H4 (cell line): ENCODE results near the gene INHBC. TPM values are rescaled to one million over a fixed set of nuclear protein-coding genes. Genes with fewer than 3 reads are reported as not detected.

ENCODE experiments used
- DNase-seq: peaks from one replicate; pipeline ENCODE4 v3.0.0-alpha.2; 2015; ENCODE audit warnings: low spot score
- total RNA-seq: library from RNA; depleted of rRNA; stranded (reverse); fragments of >200 nt; shearing (Covaris generic); gene quantifications from 2 replicates; pipeline ENCODE4 v1.2.3, GENCODE V29; 2014

INHBC gene
- total RNA-seq, 1 experiment from 2014 or later: not detected

DNA sequence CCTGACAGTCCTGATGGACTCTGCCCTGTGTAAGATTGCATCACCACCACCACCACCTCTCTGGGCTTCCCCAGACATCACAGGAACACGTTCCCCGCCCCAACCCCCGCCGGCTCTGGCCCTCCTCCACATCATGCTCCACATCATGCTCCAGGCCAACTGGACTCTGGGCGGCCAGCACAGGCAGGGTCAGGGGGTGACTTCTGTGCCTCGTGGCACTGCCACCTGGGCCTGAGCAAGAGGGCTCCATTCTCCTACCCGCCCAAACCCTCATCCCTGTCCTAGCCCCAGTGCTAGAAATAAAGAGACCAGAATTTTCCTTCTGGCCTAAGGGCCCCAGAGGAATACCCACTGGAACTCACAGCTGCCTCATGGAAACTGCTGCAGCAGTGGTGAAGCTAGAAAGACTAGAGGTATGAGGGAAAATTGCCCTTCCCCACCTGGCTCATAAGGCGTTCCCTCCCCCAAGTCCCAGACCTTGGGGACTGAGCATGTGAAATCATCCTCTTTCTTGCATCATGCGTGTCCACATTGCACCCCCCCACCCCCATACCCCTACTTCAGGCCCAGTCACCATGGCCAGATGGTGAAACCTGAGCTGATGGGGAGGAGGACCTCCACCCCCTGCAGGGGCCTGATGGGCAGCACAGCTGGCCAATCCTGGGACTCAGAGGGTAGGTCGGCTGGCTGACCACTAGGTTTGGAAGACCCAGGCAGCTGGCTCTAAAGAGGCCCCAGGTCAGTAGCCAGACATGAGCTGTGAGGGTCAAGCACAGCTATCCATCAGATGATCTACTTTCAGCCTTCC, 20.2 kb downstream of the INHBC start, which contains the start of gene INHBE:
Gene INHBE (plus strand): TSS at position 742 of the 808 bp plus-strand sequence. CDS start 230 bp downstream, outside the sequence.
- DNase-seq: peak; percentile 89

DNA sequence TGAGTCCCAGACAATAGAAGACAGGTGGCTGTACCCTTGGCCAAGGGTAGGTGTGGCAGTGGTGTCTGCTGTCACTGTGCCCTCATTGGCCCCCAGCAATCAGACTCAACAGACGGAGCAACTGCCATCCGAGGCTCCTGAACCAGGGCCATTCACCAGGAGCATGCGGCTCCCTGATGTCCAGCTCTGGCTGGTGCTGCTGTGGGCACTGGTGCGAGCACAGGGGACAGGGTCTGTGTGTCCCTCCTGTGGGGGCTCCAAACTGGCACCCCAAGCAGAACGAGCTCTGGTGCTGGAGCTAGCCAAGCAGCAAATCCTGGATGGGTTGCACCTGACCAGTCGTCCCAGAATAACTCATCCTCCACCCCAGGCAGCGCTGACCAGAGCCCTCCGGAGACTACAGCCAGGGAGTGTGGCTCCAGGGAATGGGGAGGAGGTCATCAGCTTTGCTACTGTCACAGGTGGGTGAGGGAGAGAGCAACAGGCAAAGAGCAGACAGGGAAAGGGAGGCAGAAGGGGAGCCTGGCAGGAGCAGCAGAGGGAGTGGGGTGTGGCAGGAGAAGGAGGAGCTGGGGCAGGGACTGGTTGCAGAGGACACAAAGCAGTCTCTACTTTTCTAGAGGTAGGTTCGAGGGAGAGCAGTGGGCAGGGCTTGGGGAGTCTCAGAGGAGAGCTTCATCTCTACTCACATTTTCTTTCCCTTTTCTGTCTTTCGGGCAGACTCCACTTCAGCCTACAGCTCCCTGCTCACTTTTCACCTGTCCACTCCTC, 21.0 kb downstream of the INHBC start:
- no peak for DNase-seq

DNA sequence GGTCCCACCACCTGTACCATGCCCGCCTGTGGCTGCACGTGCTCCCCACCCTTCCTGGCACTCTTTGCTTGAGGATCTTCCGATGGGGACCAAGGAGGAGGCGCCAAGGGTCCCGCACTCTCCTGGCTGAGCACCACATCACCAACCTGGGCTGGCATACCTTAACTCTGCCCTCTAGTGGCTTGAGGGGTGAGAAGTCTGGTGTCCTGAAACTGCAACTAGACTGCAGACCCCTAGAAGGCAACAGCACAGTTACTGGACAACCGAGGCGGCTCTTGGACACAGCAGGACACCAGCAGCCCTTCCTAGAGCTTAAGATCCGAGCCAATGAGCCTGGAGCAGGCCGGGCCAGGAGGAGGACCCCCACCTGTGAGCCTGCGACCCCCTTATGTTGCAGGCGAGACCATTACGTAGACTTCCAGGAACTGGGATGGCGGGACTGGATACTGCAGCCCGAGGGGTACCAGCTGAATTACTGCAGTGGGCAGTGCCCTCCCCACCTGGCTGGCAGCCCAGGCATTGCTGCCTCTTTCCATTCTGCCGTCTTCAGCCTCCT, 21.6 kb downstream of the INHBC start:
- DNase-seq: peak; percentile 77

DNA sequence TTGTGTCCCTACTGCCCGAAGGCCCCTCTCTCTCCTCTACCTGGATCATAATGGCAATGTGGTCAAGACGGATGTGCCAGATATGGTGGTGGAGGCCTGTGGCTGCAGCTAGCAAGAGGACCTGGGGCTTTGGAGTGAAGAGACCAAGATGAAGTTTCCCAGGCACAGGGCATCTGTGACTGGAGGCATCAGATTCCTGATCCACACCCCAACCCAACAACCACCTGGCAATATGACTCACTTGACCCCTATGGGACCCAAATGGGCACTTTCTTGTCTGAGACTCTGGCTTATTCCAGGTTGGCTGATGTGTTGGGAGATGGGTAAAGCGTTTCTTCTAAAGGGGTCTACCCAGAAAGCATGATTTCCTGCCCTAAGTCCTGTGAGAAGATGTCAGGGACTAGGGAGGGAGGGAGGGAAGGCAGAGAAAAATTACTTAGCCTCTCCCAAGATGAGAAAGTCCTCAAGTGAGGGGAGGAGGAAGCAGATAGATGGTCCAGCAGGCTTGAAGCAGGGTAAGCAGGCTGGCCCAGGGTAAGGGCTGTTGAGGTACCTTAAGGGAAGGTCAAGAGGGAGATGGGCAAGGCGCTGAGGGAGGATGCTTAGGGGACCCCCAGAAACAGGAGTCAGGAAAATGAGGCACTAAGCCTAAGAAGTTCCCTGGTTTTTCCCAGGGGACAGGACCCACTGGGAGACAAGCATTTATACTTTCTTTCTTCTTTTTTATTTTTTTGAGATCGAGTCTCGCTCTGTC, 22.3 kb downstream of the INHBC start:
- no peak for DNase-seq

GRCh38 chr12:57458665-57459054, 24.1 kb downstream of the INHBC start:
- no peak for DNase-seq

- DNase-seq: peak; percentile 97
These were observed 24.6 kb downstream of the INHBC start for GRCh38 chr12:57459055-57459749.

DNA sequence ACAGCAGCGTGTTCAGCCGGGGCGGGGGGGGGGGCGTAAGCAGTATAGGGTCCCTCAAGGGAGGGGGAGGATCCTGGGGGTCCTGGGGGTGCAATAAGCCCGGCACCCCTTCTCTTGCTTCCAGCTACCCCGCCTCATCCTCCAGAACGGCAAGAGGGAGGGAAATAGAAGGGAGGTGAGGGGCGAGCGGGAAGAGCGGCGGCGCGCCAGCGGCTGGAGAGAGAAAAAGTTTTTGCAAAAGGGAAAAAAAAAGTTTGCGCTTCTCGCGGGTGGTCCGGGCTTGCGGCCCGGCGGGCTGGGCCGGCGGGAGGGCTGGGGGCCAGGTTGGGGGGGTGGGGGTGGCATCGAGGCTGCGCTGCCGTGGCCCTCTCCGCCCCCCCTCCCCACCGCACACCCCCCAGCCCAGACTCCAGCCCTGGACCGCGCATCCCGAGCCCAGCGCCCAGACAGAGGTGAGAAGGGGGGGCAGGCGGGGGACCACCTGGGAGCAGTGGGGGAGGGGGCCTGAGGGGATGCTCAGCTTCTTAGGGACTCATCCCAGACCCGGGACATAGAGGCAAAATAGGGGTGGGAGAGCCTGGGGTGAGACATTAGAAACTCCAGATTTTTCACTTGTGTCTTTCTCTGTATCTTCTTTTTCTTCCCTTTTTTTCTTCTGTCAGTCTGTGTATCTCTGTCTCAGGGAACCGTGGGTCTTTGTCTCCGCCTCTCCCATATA, 25.3 kb downstream of the INHBC start, which contains the start of gene GLI1:
Gene GLI1 (plus strand): TSS at position 36 of the 718 bp plus-strand sequence. CDS start 3,907 bp downstream, outside the sequence.
- no peak for DNase-seq

DNA sequence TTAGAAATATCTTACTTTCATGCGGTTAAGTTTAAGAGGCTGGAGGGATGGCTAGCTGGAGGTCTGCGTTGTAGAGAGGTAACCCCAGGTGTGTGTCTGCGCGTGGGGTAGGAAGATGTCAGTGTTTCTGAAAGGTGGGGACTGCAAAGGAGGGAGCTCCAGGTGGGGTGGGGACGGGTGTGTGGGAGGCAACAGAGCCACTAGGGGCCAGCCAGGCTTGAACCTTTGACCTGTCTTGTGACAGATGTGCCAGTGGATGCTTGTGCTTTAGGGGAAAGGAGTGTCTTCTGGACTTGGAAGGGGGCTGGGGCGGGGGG, 25.8 kb downstream of the INHBC start:
- DNase-seq: no peak

DNA sequence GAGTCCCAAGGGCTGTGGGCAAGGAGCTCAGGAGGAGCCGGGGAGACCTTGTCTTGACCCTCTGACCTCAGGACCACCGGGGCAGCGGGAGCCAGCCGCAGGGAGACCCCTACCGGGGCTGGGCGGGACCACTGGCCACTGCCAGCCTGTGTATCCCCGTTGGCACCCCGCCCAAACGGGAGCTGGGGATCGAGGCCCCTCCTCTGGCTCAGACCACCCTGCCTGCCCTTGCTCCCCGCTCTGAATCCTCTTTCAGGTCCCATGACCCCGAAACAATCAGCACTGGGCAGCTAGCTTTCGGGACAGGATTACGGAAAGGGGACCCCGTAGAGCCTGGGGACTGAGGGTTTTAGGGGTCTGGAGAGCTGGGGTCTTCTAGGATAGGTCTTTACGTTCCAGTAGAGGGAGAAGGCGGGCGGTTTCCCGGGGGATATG, 26.3 kb downstream of the INHBC start:
- DNase-seq: no peak

DNA sequence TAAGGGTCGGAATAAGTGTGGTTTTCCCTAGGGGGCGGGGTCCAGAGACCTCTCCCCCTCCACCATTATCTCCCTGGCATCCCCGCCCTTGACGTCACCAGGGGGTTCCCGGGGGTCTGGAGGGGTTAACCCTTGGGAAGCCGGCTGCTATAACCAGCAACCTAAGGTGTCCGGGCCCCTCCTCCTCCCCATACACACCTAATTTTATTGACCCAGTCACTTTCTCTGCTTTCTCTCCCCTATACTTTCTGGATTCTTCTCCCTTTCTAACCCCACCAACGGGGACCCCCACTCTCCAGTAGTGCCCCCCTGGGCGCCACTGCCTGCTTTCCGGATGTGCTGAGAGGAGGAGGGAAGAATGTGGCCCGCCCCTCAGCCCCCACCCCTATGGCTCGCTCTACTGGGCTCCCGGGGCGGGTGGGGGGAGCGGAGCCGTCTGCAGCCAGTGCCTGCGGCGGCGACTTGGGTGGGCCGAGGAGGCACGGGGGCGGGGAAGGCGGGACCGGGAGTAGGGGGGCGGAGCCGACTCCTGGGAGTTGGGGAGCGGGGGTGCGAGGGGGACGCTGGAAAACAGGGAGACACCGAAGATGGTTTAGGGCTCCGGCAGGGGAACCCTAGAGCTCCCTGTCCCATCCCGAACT, 26.8 kb downstream of the INHBC start:
- peak; percentile 72 for DNase-seq

GRCh38 chr12:57461917-57462250, 27.3 kb downstream of the INHBC start:
- peak; percentile 48 for DNase-seq

- DNase-seq: peak; percentile 91
These were observed 27.8 kb downstream of the INHBC start for GRCh38 chr12:57462251-57462911.

DNA sequence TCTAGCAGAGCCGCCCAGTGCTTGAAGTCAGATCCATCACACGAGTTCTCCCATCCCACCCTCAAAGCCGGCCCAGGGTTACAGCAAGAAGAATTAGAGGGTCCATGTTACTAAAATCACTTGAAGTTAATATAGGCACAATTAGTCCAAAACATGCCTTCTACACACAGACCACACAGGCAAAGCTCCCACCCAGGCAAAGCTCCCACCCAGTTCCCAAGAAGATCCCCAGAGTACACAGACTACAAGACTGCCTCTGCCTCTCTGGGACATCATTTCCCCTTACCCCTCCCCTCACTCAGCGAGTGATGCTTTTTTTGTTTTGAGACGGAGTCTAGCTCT, 28.3 kb downstream of the INHBC start:
- no peak for DNase-seq

- DNase-seq: no peak
These were observed 30.0 kb downstream of the INHBC start for GRCh38 chr12:57464569-57464968.

- DNase-seq: no peak
These were observed 30.6 kb downstream of the INHBC start for GRCh38 chr12:57465030-57465746.

GRCh38 chr12:57465747-57466505, 31.3 kb downstream of the INHBC start:
- no peak for DNase-seq

- no peak for DNase-seq
These were observed 32.8 kb downstream of the INHBC start for GRCh38 chr12:57467212-57467874.

DNA sequence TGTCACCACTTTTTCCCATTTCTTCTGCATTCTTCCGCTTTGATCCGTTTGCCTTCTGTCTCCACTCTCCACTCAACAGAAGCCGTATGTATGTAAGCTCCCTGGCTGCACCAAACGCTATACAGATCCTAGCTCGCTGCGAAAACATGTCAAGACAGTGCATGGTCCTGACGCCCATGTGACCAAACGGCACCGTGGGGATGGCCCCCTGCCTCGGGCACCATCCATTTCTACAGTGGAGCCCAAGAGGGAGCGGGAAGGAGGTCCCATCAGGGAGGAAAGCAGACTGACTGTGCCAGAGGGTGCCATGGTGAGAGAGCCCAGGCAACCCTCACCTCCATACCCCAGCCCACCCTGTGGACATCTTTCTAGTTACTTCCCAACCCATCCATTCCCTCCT, 33.3 kb downstream of the INHBC start:
- no peak for DNase-seq
